ENCODE measurements around the gene RNF20. TPM values are rescaled to one million over a fixed set of nuclear protein-coding genes. Genes with fewer than 3 reads are reported as not detected.

RNF20 gene
- total RNA-seq, 2 donors from 2014 or later = 24.7 to 31.0 TPM

GRCh38 chr9:101567725-101568350 lies 34.2 kb downstream of the RNF20 start:
- TF ChIP-seq, protein P1, sequence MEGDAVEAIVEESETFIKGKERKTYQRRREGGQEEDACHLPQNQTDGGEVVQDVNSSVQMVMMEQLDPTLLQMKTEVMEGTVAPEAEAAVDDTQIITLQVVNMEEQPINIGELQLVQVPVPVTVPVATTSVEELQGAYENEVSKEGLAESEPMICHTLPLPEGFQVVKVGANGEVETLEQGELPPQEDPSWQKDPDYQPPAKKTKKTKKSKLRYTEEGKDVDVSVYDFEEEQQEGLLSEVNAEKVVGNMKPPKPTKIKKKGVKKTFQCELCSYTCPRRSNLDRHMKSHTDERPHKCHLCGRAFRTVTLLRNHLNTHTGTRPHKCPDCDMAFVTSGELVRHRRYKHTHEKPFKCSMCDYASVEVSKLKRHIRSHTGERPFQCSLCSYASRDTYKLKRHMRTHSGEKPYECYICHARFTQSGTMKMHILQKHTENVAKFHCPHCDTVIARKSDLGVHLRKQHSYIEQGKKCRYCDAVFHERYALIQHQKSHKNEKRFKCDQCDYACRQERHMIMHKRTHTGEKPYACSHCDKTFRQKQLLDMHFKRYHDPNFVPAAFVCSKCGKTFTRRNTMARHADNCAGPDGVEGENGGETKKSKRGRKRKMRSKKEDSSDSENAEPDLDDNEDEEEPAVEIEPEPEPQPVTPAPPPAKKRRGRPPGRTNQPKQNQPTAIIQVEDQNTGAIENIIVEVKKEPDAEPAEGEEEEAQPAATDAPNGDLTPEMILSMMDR (IDR thresholded peaks at IDR 0.05) = no peak
- Histone ChIP-seq H3K36me3 (peaks cover 14% of the 10 kb centered on the region), H3K27me3 (replicated peaks; ENCODE audit: insufficient read depth) (no peaks in the 10 kb centered on the region), H3K9me3 (no peaks in the 10 kb centered on the region), H3K4me1 (ENCODE audit: control insufficient read depth in 1 of 2, low read depth in 2 of 2) (no peaks in the 10 kb centered on the region), H3K4me3 (no peak overlapping the region), H3K27ac (no peak overlapping the region)
- no peak for DNase-seq (ENCODE audit: low spot score)
- no peak for ATAC-seq (ENCODE audit: insufficient number of reproducible peaks, low FRiP score, low read depth)

- ATAC-seq (ENCODE audit: insufficient number of reproducible peaks, low FRiP score, low read depth) (no peak), DNase-seq (ENCODE audit: low spot score) (no peak)
- TF ChIP-seq, protein P1 (IDR thresholded peaks at IDR 0.05) = no peak
- Histone ChIP-seq H3K36me3 (peaks cover 4% of the 10 kb centered on the region), H3K4me1 (ENCODE audit: control insufficient read depth in 1 of 2, low read depth in 2 of 2) (no peaks in the 10 kb centered on the region), H3K9me3 (no peaks in the 10 kb centered on the region), H3K4me3 (no peak overlapping the region), H3K27ac (no peak overlapping the region), H3K27me3 (replicated peaks; ENCODE audit: insufficient read depth) (no peaks in the 10 kb centered on the region)
These were observed 36.3 kb downstream of the RNF20 start for GRCh38 chr9:101569741-101570501.

GRCh38 chr9:101571114-101571513 lies 37.5 kb downstream of the RNF20 start:
- no peaks in the 10 kb centered on the region for H3K9me3 ChIP-seq
- TF ChIP-seq, protein P1 (IDR thresholded peaks at IDR 0.05) = no peak
- H3K27ac ChIP-seq = no peak overlapping the region
- no peaks in the 10 kb centered on the region for H3K4me1 ChIP-seq (ENCODE audit: control insufficient read depth in 1 of 2, low read depth in 2 of 2)
- H3K27me3 ChIP-seq (replicated peaks; ENCODE audit: insufficient read depth) = no peaks in the 10 kb centered on the region
- H3K4me3 ChIP-seq = no peak overlapping the region
- DNase-seq (ENCODE audit: low spot score) = no peak
- no peak for ATAC-seq (ENCODE audit: insufficient number of reproducible peaks, low FRiP score, low read depth)
- H3K36me3 ChIP-seq = no peaks in the 10 kb centered on the region

DNA sequence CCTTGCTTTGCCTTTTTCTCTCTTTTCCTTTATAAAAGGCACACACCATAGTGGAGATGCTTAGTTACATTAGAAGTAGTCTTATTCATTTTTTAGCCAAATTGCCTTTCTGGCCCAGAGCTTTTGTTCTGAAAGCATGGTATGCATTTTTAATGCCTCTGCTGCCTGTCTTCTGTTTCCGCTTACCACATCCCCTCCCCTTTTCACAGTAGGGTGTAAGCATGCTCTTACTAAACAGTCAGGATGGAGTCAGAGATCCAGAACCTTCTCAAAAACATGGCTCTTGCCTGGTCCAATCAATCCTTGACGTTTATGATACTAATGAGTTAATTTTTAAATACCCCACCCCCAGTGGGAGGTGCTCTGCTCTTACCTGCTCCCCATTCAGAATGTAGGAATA lies 38.7 kb downstream of the RNF20 start:
- TF ChIP-seq, protein P1 (IDR thresholded peaks at IDR 0.05) = no peak
- DNase-seq (ENCODE audit: low spot score) = no peak
- ATAC-seq (ENCODE audit: insufficient number of reproducible peaks, low FRiP score, low read depth) = no peak
- Histone ChIP-seq H3K36me3 (no peaks in the 10 kb centered on the region), H3K27ac (no peak overlapping the region), H3K9me3 (no peaks in the 10 kb centered on the region), H3K4me1 (ENCODE audit: control insufficient read depth in 1 of 2, low read depth in 2 of 2) (no peaks in the 10 kb centered on the region), H3K27me3 (replicated peaks; ENCODE audit: insufficient read depth) (no peaks in the 10 kb centered on the region), H3K4me3 (no peak overlapping the region)

DNA sequence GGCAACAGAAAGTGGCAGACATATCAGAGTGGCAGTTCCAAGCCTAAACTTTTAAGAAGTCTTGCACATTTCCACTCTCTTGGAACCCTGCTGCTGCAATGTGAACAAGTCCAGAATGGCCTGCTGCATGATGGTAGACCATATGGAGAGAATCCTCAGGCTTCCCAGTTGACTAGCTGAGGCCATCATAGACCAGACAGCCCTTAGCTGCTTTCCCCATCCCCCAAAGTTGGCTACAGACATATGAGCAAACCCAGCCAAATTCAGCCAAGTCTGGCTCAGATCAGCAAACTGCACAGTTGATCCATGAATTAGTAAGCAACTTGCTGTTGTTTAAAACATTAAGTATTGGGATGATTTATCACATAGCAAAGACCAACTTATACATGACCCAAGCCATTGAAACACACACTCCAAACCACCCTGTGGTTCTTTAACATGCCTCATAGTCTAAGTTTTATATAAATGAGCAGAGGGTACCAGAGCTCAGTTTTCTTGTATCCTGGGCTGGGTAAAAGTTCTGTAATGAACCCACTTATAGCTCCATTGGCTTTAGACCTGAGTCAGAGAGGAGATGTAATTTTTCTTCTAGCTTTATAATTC lies 41.2 kb downstream of the RNF20 start:
- Histone ChIP-seq H3K4me1 (ENCODE audit: control insufficient read depth in 1 of 2, low read depth in 2 of 2) (no peaks in the 10 kb centered on the region), H3K36me3 (no peaks in the 10 kb centered on the region), H3K9me3 (no peaks in the 10 kb centered on the region), H3K27me3 (replicated peaks; ENCODE audit: insufficient read depth) (no peaks in the 10 kb centered on the region), H3K27ac (no peak overlapping the region), H3K4me3 (no peak overlapping the region)
- no peak for DNase-seq (ENCODE audit: low spot score)
- TF ChIP-seq, protein P1 (IDR thresholded peaks at IDR 0.05) = no peak
- no peak for ATAC-seq (ENCODE audit: insufficient number of reproducible peaks, low FRiP score, low read depth)
